GM18951 (cell line): ENCODE data around the gene MAMDC2.

Experiments used
- POLR2A ChIP-seq: IDR thresholded peaks from 4 replicates; pipeline ENCODE4 v1.6.1; 2011; ENCODE audit warnings: mild to moderate bottlenecking; ENCODE audit not compliant: insufficient read length, insufficient read depth; ENCODE audit errors: extremely low read depth
- in situ Hi-C: fragments of 300-500 bp; cut with MboI; formaldehyde crosslinking; loops from one replicate; pipeline ENCODE4 v1.12.0; 2022; ENCODE audit warnings: low sequenced_read_pairs, mixed read lengths, inconsistent platforms; ENCODE audit not compliant: unreplicated experiment

Gene MAMDC2, protein sequence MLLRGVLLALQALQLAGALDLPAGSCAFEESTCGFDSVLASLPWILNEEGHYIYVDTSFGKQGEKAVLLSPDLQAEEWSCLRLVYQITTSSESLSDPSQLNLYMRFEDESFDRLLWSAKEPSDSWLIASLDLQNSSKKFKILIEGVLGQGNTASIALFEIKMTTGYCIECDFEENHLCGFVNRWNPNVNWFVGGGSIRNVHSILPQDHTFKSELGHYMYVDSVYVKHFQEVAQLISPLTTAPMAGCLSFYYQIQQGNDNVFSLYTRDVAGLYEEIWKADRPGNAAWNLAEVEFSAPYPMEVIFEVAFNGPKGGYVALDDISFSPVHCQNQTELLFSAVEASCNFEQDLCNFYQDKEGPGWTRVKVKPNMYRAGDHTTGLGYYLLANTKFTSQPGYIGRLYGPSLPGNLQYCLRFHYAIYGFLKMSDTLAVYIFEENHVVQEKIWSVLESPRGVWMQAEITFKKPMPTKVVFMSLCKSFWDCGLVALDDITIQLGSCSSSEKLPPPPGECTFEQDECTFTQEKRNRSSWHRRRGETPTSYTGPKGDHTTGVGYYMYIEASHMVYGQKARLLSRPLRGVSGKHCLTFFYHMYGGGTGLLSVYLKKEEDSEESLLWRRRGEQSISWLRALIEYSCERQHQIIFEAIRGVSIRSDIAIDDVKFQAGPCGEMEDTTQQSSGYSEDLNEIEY

DNA sequence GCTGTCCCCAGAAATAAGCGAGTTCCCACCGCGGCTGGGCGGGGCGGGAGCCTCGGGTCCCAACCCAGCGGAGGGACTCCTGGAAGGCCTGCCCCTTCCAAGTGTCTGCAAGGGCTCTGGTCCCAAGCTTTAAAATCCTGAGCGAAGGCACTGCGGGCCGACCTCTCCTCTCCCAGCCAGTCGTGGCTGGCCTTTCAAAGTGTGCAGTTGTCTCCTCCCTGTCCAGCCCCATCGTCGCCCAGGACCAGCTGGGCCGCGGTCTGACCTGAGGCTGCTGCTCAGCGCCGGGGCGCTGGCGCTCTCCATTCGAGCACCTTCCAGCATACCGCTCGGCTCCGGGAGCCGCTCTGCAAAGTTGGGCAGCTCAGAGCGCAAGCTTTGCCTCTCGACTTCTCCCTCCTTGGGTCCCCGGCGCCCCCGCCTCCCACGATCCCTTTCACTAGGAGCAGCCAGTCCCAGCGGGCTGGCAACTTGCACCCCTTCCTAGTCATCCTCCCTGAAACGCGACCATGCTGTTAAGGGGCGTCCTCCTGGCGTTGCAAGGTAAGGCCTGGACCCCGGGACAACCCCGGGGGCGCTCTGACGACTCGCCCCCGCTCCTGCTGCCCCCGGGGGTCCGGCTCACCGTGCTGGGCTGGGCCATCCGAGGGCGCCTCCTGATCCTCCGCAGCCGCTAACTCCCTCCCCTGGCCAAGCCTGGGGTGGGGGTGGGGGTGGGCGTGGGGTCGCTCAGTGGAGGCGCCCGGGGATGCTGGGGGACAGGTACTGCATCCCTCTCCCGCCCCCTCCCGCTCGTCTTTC lies at the start of gene MAMDC2:
Gene MAMDC2 (plus strand): TSS at position 160 of the 801 bp plus-strand sequence. CDS start 350 bp downstream, at position 510.
- in situ Hi-C loops: no loop called here
- TF ChIP-seq POLR2A: no peak

DNA sequence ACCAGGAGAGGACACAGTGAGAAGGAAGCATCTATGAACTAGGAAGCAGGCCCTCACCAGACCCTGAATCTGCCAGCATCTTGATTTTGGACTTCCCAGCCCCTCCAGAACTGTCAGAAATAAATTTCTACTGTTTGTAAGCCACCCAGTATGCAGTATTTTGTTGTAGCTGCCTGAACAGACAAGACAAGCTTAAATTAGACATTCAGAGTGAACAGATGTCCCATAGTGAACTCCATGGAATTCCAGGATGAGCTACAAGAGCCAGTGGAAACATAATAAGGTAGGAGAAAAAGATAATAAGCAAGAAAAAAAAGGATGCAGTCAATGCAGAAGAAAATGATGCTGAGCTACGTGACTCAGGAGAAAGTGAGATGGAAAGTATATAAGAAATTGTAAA lies 47.8 kb upstream of the MAMDC2 start:
- TF ChIP-seq POLR2A: no peak
- in situ Hi-C loops: no loop called here

DNA sequence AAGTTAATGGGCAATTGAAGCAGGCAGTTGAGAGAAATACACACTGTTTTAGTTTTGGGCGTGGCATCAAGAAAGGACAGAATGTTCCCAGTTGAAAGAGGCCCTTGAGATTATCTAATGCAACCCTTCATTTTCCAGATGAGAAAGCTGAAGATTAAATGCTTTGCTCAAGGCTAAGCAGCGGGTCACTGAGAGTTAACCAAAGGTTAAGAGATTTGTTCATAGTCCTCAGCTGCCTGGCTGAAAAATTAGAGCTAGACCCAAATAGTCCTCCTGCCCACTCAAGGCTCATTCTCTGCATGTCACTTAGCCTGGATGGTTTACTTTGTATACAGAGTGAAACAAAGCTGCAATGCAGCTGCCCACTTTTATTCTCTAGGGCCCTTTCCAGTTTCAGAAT lies 46.7 kb upstream of the MAMDC2 start:
- no peak for TF ChIP-seq POLR2A
- in situ Hi-C loops: no loop called here

DNA sequence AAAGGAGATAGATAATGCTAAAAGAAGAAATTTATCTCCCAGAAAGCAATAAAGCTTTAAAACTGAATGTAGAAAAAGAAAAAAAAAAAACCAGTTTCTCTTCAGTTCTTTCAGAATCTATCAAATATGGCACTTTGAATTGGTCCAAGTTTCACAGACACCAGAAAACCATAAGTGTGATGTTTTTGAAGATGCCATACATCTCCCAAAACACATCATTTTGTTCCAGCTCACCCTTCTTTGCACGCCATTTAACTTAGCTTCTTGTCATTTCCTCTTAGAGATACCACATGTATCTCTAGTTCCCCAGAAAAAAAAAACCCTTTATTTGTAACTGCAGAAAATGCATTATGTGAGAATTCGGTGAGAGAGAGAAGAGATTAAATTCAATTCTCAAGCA lies 46.1 kb upstream of the MAMDC2 start:
- in situ Hi-C loops: no loop called here

DNA sequence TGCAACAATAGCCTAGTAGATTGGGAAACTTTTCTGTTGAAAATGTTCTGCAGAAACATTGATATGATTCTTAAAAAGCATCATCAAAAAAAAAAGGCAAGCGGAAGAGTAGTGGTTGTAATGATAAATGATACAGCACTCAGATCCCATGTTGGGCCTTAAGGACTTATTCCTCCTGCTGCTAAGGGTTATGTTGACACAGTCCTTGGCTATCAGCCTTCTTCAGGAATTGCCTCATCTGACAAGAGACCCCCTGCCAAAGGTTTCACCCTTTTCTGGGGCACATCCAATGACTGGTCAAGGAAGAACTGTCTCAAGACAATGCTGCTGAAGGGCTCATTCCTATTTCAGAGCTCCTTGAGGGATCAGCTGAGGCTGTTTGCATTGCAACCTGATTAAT lies 44.3 kb upstream of the MAMDC2 start:
- no peak for TF ChIP-seq POLR2A
- in situ Hi-C loops: no loop called here

More for the DNA sequence above, 46.1 kb upstream of the MAMDC2 start:
- no peak for TF ChIP-seq POLR2A

DNA sequence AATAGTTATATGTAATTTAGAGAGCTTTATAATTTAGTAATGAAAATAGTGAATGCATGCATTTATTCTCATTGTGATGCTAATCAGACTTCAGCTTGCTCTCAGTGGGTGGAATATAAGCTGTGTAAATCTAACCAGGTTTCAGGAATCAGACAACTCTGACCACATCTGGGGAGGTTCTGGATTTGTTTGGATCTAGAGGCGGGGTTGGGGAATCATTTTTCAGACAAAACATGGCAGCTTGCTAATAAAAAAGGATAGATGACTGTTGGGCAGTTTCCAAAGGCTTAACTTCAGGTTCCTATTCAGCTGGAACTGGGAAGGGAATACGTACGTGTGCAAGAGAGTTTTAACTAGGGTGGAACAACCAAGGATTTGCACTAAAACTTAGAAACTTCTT lies 43.2 kb upstream of the MAMDC2 start:
- in situ Hi-C loops: no loop called here
- TF ChIP-seq POLR2A: no peak

DNA sequence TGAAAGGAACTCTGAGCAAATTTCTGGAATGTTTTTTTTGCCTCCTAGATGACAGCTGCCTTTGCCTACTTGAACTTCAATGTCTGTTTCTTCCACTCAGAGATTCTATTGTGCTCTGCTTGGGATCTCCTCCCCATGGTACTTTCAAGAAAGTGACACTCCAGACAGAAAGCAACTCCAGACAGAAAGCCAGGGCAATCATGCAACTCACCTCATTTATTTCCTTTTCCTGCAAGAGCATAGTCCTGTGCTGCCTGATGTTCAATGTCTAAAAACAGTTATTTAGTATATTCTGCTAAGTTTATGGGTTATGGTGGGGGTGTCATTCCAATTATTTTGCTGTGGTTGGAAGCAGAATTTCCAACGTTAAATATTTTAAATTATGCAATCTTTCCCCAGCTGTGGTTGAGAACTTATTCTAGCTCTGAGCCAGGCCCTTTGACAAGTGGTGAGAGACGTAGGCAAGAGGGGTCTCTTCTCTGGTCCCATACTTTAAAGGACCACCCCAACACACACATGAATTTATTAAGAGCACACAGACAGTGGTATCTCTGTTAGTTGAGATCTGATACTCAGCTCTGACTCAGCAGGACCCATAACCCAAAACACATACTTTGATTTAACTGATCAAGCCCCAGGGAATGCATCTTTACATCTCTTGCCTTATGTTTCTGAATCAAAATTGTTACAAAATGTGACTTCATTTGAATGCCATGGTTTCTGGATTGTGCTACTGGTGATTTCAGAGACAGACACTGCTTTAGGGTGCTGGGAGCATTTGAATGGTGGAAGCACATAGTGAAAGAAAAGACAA lies 39.5 kb upstream of the MAMDC2 start:
- no peak for TF ChIP-seq POLR2A
- in situ Hi-C loops: no loop called here

DNA sequence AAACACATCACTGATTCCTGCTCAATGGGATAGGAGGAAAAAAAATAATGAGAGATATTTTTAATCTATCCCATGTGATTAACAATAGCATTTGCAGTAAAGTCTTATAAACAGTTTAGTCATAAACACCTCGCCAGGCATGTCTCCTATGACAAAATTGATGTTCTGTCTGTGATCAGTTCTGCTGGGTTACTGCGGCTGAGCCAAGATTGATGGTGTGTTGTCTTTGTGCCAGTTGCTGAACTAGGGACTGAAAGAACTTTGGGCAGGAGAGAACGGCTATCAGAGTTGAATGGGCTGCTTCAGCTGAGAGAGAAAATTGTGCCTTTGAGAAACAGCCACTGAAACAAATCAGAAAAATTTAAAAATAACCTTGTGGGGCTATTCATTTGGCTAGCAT lies 37.3 kb upstream of the MAMDC2 start:
- TF ChIP-seq POLR2A: no peak
- in situ Hi-C loops: no loop called here

DNA sequence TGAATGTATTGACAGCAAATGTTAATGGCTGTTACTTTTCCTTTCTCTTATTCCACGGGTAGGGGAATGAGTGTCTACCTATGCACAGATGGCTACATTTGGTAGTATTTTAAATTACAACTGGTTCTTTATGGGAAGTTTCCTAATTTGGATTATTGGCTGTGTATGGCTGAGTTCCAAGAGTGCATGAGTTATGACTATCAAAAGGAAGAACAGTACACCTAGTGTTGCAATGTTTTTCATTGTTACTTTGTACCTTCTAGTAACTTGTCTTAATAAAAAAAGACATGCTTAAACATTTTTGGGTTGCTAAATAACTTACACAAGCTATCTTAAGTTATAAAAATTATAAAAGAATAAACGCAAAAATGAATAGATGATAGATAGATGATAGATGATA lies 35.8 kb upstream of the MAMDC2 start:
- no peak for TF ChIP-seq POLR2A
- in situ Hi-C loops: no loop called here

DNA sequence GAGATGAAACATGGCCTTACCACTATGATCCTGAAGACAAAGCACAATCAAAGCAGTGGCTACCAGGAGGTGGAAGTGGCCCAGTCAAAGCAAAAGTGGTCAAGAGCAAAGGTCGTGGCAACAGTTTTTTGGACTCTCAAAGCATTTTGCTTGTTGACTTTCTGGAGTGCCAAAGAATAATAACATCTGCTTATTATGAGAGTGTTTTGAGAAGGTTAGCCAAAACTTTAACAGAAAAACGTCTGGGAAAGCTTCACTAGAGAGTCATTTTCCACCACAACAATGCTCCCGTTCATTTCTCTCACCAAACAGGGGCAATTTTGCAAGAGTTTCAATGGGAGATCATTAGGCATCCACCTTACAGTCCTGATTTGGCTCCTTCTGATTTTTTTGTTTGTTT lies 33.6 kb upstream of the MAMDC2 start:
- in situ Hi-C loops: no loop called here
- TF ChIP-seq POLR2A: no peak

DNA sequence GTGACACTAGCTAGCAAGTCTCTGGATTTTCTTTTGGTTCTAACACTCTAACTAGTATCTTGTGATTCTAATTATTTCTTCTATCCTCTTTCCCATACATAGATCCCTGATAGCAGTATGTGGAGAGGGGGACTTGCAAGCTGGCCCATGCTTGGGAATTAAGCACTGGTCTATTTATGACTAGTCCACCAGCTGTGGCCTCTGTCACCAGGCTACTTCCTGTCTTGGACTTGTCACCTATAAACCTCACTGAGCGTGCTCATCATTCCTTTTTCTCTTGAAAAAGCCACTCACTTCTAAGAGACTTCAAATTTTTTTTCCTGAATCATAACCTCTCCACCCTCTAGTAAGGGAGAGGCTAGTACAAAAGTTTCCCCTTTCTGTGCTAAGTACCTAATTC lies 32.3 kb upstream of the MAMDC2 start:
- in situ Hi-C loops: no loop called here
- no peak for TF ChIP-seq POLR2A

DNA sequence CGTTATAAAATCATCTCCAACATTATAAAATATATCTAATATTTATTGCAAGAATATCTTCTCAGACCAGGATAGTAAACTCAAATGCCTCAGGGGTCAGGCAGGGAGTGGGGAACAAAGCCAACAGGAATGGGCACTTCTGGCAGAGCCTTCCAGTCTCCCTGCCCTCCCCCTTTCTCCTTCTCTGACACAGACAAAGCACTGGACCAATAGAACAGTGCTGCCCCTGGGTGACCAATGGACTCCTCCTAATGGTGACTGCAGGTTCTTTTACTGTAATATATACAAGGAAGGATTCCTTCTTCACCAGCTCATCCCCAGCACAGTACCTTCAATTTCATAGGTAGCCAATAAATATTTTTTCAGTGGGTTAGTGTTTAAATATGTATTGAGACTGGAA lies 31.1 kb upstream of the MAMDC2 start:
- in situ Hi-C loops: no loop called here
- no peak for TF ChIP-seq POLR2A
